ENCODE measurements around the gene AMELX. TPM values are rescaled to one million over a fixed set of nuclear protein-coding genes. Genes with fewer than 3 reads are reported as not detected.

Gene AMELX
- total RNA-seq, 4 donors from 2014 or later = not detected

GRCh38 chrX:11285651-11286050, 7.6 kb upstream of the AMELX start:
- Histone ChIP-seq H3K4me1 (no peaks in the 10 kb centered on the region), H3K9me3 (no peaks in the 10 kb centered on the region), H3K27me3 (no peaks in the 10 kb centered on the region), H3K27ac (no peak overlapping the region), H3K4me3 (no peak overlapping the region), H3K36me3 (no peaks in the 10 kb centered on the region)
- TF ChIP-seq EP300 (IDR thresholded peaks at IDR 0.05) = no peak
- 85% methylated on average over 3 of the region's 3 CpGs for WGBS
- no peak for DNase-seq (ENCODE audit: low spot score in 2 of 2)

GRCh38 chrX:11287505-11287904, 5.7 kb upstream of the AMELX start:
- Histone ChIP-seq H3K9me3 (no peaks in the 10 kb centered on the region), H3K27me3 (no peaks in the 10 kb centered on the region), H3K27ac (no peak overlapping the region), H3K4me1 (no peaks in the 10 kb centered on the region), H3K36me3 (no peaks in the 10 kb centered on the region), H3K4me3 (no peak overlapping the region)
- no peak for TF ChIP-seq EP300 (IDR thresholded peaks at IDR 0.05)
- no peak for TF ChIP-seq POLR2A (IDR thresholded peaks at IDR 0.05)
- no peak for TF ChIP-seq POLR2AphosphoS5 (IDR thresholded peaks at IDR 0.05)
- TF ChIP-seq CTCF (IDR thresholded peaks at IDR 0.05) = no peak
- WGBS = 45% methylated on average over 1 of the region's 1 CpG
- no peak for DNase-seq (ENCODE audit: low spot score in 2 of 2)

GRCh38 chrX:11290416-11291102, 2.7 kb upstream of the AMELX start:
- WGBS = 70% methylated on average over 8 of the region's 8 CpGs
- H3K27me3 ChIP-seq = no peaks in the 10 kb centered on the region
- no peaks in the 10 kb centered on the region for H3K4me1 ChIP-seq
- DNase-seq (ENCODE audit: low spot score in 2 of 2) = no peak
- H3K9me3 ChIP-seq = no peaks in the 10 kb centered on the region
- TF ChIP-seq POLR2AphosphoS5 (IDR thresholded peaks at IDR 0.05) (no peak), POLR2A (IDR thresholded peaks at IDR 0.05) (no peak), CTCF (IDR thresholded peaks at IDR 0.05) (no peak), EP300 (IDR thresholded peaks at IDR 0.05) (no peak)
- H3K4me3 ChIP-seq = no peak overlapping the region
- H3K27ac ChIP-seq = no peak overlapping the region
- no peaks in the 10 kb centered on the region for H3K36me3 ChIP-seq

- Histone ChIP-seq H3K9me3 (no peaks in the 10 kb centered on the region), H3K27ac (no peak overlapping the region), H3K27me3 (no peaks in the 10 kb centered on the region), H3K36me3 (no peaks in the 10 kb centered on the region), H3K4me1 (no peaks in the 10 kb centered on the region), H3K4me3 (no peak overlapping the region)
- TF ChIP-seq EP300 (IDR thresholded peaks at IDR 0.05) (no peak), POLR2AphosphoS5 (IDR thresholded peaks at IDR 0.05) (no peak), POLR2A (IDR thresholded peaks at IDR 0.05) (no peak), CTCF (IDR thresholded peaks at IDR 0.05) (no peak)
- no peak for DNase-seq (ENCODE audit: low spot score in 2 of 2)
- 47% methylated on average over 5 of the region's 5 CpGs for WGBS
These were observed 2.8 kb downstream of the AMELX start for GRCh38 chrX:11296051-11296450.

GRCh38 chrX:11298600-11298999, 5.4 kb downstream of the AMELX start:
- WGBS = 82% methylated on average over 9 of the region's 9 CpGs
- DNase-seq (ENCODE audit: low spot score in 2 of 2) = no peak
- no peak overlapping the region for H3K27ac ChIP-seq
- no peaks in the 10 kb centered on the region for H3K4me1 ChIP-seq
- H3K4me3 ChIP-seq = no peak overlapping the region
- H3K36me3 ChIP-seq = no peaks in the 10 kb centered on the region
- H3K9me3 ChIP-seq = no peaks in the 10 kb centered on the region
- no peaks in the 10 kb centered on the region for H3K27me3 ChIP-seq
- TF ChIP-seq POLR2AphosphoS5 (IDR thresholded peaks at IDR 0.05) (no peak), CTCF (IDR thresholded peaks at IDR 0.05) (no peak), POLR2A (IDR thresholded peaks at IDR 0.05) (no peak), EP300 (IDR thresholded peaks at IDR 0.05) (no peak)

- Histone ChIP-seq H3K27me3 (no peaks in the 10 kb centered on the region), H3K9me3 (no peaks in the 10 kb centered on the region), H3K27ac (no peak overlapping the region), H3K4me1 (no peaks in the 10 kb centered on the region), H3K36me3 (no peaks in the 10 kb centered on the region), H3K4me3 (no peak overlapping the region)
- WGBS = 82% methylated on average over 6 of the region's 6 CpGs
- TF ChIP-seq POLR2A (IDR thresholded peaks at IDR 0.05) = no peak
- TF ChIP-seq CTCF (IDR thresholded peaks at IDR 0.05) = no peak
- no peak for TF ChIP-seq EP300 (IDR thresholded peaks at IDR 0.05)
- TF ChIP-seq POLR2AphosphoS5 (IDR thresholded peaks at IDR 0.05) = no peak
- no peak for DNase-seq (ENCODE audit: low spot score in 2 of 2)
These were observed 11.6 kb downstream of the AMELX start for GRCh38 chrX:11304829-11305228.

All from suprapubic skin (tissue), 4 donors.